Measurements from ENCODE around the gene UBXN7.
"Not testable (repeated sequence)": the region's sequence is repeated elsewhere in the genome, so short reads cannot be mapped to it uniquely, and the experiment has no call there.

The UBXN7 gene

GRCh38 chr3:196315821-196316220 lies 116.4 kb downstream of the UBXN7 start:
- DNase-seq, result no peak

DNA sequence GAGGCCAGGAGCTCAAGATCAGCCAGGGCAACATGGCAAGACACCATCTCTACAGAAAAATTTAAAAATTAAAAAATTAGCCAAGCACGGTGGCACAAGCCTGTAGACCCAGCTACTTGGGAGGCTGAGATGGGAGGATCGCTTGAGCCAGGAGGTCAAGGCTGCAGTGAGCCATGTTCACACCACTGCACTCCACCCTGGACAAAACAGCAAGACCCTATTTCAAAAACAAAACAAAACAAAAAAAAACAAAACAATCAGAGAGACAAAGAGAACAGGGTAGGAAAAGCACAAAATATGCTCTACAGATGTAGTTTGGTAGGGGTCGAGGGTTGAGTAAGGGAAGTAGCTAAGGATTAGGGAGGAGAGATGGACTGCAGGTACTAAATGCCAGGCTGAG lies 117.6 kb downstream of the UBXN7 start:
- no peak for DNase-seq

GRCh38 chr3:196314086-196314485 lies 118.1 kb downstream of the UBXN7 start:
- DNase-seq, result not testable (repeated sequence)

DNA sequence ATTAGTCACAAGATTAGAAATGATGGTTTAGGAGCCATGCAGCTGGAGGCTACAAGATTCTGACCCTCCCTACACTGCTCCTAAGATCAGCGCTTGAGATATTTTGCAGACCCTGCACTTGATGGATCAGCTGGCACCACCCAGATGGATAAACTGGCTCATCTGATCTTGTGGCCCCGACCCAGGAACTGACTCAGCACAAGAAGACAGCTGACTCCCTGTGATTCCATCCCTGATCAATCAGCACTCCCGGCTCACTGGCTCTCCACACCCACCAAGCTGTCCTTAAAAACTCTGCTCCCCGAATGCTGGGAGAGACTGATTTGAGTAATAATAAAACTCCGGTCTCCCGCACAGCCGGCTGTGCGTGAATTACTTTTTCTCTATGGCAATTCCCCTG lies 129.3 kb downstream of the UBXN7 start:
- DNase-seq, result not testable (repeated sequence)

DNA sequence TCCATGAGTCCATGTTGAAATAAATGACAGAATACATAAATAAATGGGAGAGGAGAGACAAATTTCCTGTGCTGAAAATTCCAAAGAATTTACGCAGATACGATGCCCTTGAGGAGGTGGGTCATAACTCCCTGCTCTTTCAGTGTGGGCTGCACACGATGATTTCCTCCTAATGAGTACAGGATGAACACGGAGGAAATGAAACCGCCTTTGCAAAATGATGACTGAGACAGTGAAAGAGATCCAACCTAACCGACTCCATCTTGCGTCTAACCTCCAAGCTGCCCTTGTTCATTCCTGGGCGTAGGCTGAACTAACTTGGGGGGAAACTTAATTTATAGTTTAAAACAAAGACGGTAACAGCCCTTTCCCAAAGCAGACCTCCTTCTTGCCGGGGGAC lies 129.7 kb downstream of the UBXN7 start:
- not testable (repeated sequence) for DNase-seq

DNA sequence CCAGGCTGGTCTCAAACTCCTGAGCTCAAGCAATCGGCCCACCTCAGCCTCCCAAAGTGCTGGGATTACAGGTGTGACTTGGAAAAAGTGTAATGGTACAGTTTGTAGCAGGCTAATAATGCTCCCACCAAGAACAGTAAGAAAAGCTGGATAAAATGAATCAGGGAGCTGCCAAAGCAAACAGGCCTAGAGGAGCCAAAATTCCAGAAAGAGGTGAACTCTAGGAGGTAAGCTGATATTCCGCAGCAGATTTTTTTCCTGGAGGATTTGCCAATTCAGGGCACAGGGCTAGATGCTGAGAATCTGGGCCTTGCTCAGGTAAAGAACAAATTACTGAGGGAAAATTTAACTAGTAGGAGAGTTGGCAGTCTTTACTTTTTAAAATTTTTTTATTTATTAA lies 133.7 kb downstream of the UBXN7 start:
- no peak for DNase-seq

Data from activated gamma-delta T cell treated with Interleukin-2 at 50 U/mL for 16 hours (primary cell).